Left lung (tissue), 10 donors: ENCODE data around the gene ARID5A. TPM values are rescaled to one million over a fixed set of nuclear protein-coding genes. Genes with fewer than 3 reads are reported as not detected.

ENCODE experiments used
- ATAC-seq: fragments of 200-7000 bp; cut with Tn5 transposase; one replicate; pipeline ENCODE4 v1.9.1; 2020; ENCODE audit warnings: moderate library complexity
- DNase-seq, 4 donors: peaks; one replicate each; pipeline ENCODE4 v3.0.0-alpha.2; 2013 to 2020
- H3K27ac ChIP-seq, 2 donors: fragments of 200-600 bp; sonication (generic) in 1 of 2; one replicate each; pipeline versions ENCODE4 v1.5.0 to v1.8.0; 2020 to 2021
- H3K27me3 ChIP-seq, 2 donors: fragments of 200-600 bp; sonication (generic) in 1 of 2; one replicate each; pipeline versions ENCODE4 v1.5.0 to v1.8.0; 2020 to 2021
- H3K36me3 ChIP-seq, 2 donors: fragments of 200-600 bp; sonication (generic) in 1 of 2; one replicate each; pipeline versions ENCODE4 v1.5.0 to v1.8.0; 2020 to 2021
- H3K4me1 ChIP-seq, 2 donors: fragments of 200-600 bp; one replicate each; pipeline ENCODE4 v1.8.0; 2021
- H3K4me3 ChIP-seq, 2 donors: fragments of 200-600 bp; sonication (generic) in 1 of 2; one replicate each; pipeline versions ENCODE4 v1.5.0 to v1.8.0; 2020 to 2021; ENCODE audit warnings: mild to moderate bottlenecking in 1 of 2
- H3K9me3 ChIP-seq, 2 donors: fragments of 200-600 bp; sonication (generic) in 1 of 2; one replicate each; pipeline versions ENCODE4 v1.5.0 to v1.8.0; 2020 to 2021
- CTCF ChIP-seq, 2 donors: fragments of 200-600 bp; sonication (generic) in 1 of 2; IDR thresholded peaks; one replicate each; pipeline versions ENCODE4 v1.5.0 to v1.8.0; 2021; ENCODE audit warnings: antibody characterized with exemption in 2 of 2
- intact Hi-C, 2 donors: fragments of 100-400 bp; cut with DNase I; formaldehyde crosslinking; loops; one replicate each; pipeline versions ENCODE4 v1.11.2 to v1.14.2; 2022
- polyA plus RNA-seq, 6 donors: library from polyadenylated mRNA; unstranded; fragments of 120-200 nt; gene quantifications; one replicate each; pipeline ENCODE4 v1.2.1, GENCODE V29; 2013; ENCODE audit not compliant: insufficient read length in 6 of 6
- total RNA-seq, 2 donors: library from RNA; stranded (reverse); fragmentation: NEBNext Ultra II Directional; extraction: Animal tissue kit (Norgen Biotek cat#: 25700); gene quantifications; one replicate each; pipeline ENCODE4 v1.2.1, GENCODE V29; 2021
- donor health status: DM: no; HTN: yes; CAD: no.
- donor health status: DM: no; HTN: no; CAD: no.

Gene ARID5A
- total and polyA plus RNA-seq, 8 donors = 6.6 to 30.9 (median 7.5) TPM

- intact Hi-C loops = no loop called here
- Histone ChIP-seq H3K4me1 (peaks cover 6 to 23% of the 10 kb centered on the region in 2 donors), H3K27ac (no peak overlapping the region), H3K36me3 (no peaks in the 10 kb centered on the region), H3K9me3 (peaks cover 0 to 8% of the 10 kb centered on the region in 2 donors), H3K27me3 (peaks cover 9 to 28% of the 10 kb centered on the region in 2 donors), H3K4me3 (no peak overlapping the region)
- ATAC-seq = no peak
- TF ChIP-seq CTCF (IDR thresholded peaks at IDR 0.05) = no peak
- DNase-seq = no peak
Observed at GRCh38 chr2:96499061-96499960, 37.2 kb upstream of the ARID5A start.

- ATAC-seq (no peak), DNase-seq (no peak)
- no peaks in the 10 kb centered on the region for H3K36me3 ChIP-seq
- H3K4me3 ChIP-seq = no peak overlapping the region
- intact Hi-C loops = no loop called here
- TF ChIP-seq CTCF (IDR thresholded peaks at IDR 0.05) = no peak
- no peaks in the 10 kb centered on the region for H3K9me3 ChIP-seq
- H3K27ac ChIP-seq = no peak overlapping the region
- H3K27me3 ChIP-seq = peaks cover 9 to 28% of the 10 kb centered on the region in 2 donors
- peaks cover 6 to 30% of the 10 kb centered on the region in 2 donors for H3K4me1 ChIP-seq
Observed at GRCh38 chr2:96500385-96501066, 36.0 kb upstream of the ARID5A start.

- no peaks in the 10 kb centered on the region for H3K9me3 ChIP-seq
- no peak overlapping the region for H3K4me3 ChIP-seq
- no peak for DNase-seq
- ATAC-seq = no peak
- H3K4me1 ChIP-seq = peaks cover 6 to 32% of the 10 kb centered on the region in 2 donors
- TF ChIP-seq CTCF (IDR thresholded peaks at IDR 0.05) = no peak
- intact Hi-C loops = no loop called here
- H3K27me3 ChIP-seq = peaks cover 9 to 28% of the 10 kb centered on the region in 2 donors
- H3K27ac ChIP-seq = peak overlapping the region in 1 of 2 donors; percentile 34
- H3K36me3 ChIP-seq = no peaks in the 10 kb centered on the region
Observed at GRCh38 chr2:96501471-96501874, 35.1 kb upstream of the ARID5A start.

GRCh38 chr2:96501886-96502810 lies 34.4 kb upstream of the ARID5A start:
- H3K36me3 ChIP-seq = no peaks in the 10 kb centered on the region
- TF ChIP-seq CTCF (IDR thresholded peaks at IDR 0.05) = no peak
- intact Hi-C loops = no loop called here
- peaks cover 9 to 28% of the 10 kb centered on the region in 2 donors for H3K27me3 ChIP-seq
- no peak for ATAC-seq
- H3K27ac ChIP-seq = peak overlapping the region in 1 of 2 donors; percentile 41
- peaks cover 6 to 32% of the 10 kb centered on the region in 2 donors for H3K4me1 ChIP-seq
- no peaks in the 10 kb centered on the region for H3K9me3 ChIP-seq
- DNase-seq = no peak
- no peak overlapping the region for H3K4me3 ChIP-seq
